ENCODE data around the gene RSBN1.
"Not testable (repeated sequence)": the region's sequence is repeated elsewhere in the genome, so short reads cannot be mapped to it uniquely, and the experiment has no call there.

Gene RSBN1

GRCh38 chr1:113745425-113745824 is 66.9 kb downstream of the RSBN1 start:
- no peak for DNase-seq (ENCODE audit: low read depth in 3 of 3)

DNA sequence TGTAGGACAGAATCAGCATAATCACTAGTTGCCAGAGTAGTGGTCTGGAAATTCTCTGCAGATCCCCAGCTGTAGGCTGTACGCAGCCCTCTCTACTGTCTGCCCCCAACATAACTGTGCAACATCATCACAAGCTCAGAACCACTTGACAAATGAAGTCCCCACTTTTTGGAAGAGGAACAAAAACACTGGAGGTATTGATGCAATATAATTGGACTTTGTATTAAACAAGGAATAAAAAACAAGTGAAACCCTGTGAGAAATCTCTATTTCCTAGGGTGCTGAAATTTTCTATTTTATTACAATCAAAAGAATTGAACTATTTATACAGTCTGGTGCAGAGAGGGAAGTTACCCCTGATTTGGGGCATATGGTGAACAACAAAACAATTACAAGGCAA is 68.2 kb downstream of the RSBN1 start:
- DNase-seq (ENCODE audit: low read depth in 3 of 3): no peak

GRCh38 chr1:113742515-113742914 is 69.8 kb downstream of the RSBN1 start:
- no peak for DNase-seq (ENCODE audit: low read depth in 3 of 3)

DNA sequence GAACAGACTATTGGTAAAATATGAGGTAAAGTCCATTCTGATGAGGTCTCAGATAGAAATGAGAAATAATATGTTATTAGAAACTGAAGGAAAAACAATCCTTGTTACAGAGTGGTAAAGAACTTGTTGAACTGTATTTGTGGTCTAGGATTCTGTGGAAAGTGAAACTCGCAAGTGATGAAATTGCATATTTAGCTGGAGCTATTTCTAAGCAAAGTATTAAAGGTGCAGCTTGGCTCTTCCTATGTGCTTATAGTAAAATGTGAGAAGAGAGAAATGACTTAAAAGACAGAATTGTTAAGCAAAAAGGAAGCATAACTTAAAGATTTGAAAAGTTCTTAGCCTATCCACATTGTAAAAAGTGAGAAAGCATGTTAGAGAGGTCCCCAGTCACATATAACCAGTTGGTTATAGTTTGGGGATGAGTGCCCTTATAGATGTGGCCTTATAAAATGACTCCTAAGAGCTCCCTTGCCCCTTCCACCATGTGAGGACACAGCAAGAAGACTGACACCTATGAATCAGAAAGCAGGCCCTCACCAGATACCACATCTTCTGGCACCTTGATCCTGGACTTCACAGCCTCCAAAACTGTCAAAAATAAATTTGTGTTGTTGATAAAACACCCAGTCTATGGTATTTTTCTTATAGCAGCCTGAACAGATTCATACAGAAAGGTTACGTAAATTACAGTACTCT is 77.8 kb downstream of the RSBN1 start:
- no peak for DNase-seq (ENCODE audit: low read depth in 3 of 3)

- no peak for DNase-seq (ENCODE audit: low read depth in 3 of 3)
These were observed 79.5 kb downstream of the RSBN1 start for GRCh38 chr1:113732802-113733201.

DNA sequence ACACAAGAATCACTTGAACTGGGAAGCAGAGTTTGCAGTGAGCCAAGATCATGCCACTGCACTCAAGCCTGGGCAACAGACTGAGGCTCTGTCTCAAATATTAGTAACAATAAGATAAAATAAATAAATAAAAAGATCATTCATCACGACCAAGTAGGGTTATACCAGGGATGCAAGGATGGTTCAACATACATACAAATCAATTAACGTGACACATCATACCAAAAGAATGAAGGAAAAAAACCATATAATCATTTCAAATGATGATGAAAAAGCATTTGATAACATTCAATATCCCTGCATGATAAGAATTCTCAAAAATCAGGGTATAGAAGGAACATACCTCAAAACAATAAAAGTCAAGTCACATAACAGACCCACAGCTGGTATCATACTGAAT is 91.3 kb downstream of the RSBN1 start:
- DNase-seq (ENCODE audit: low read depth in 3 of 3): no peak

- DNase-seq (ENCODE audit: low read depth in 3 of 3): not testable (repeated sequence)
These were observed 93.7 kb downstream of the RSBN1 start for GRCh38 chr1:113718621-113719020.

DNA sequence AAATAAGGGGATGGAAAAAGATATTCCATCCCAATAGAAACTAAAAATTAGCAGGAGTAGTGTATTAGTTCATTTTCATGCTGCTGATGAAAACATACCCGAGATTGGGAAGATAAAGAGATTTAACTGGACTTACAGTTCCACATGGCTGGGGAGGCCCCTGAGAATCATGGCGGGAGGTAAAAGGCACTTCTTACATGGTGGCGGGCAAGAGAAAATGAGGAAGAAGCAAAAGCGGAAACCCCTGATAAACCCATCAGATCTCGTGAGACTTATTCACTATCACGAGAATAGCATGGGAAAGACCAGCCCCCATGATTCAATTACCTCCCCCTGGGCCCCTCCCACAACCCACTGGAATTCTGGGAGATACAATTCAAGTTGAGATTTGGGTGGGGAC is 94.8 kb downstream of the RSBN1 start:
- not testable (repeated sequence) for DNase-seq (ENCODE audit: low read depth in 3 of 3)

DNA sequence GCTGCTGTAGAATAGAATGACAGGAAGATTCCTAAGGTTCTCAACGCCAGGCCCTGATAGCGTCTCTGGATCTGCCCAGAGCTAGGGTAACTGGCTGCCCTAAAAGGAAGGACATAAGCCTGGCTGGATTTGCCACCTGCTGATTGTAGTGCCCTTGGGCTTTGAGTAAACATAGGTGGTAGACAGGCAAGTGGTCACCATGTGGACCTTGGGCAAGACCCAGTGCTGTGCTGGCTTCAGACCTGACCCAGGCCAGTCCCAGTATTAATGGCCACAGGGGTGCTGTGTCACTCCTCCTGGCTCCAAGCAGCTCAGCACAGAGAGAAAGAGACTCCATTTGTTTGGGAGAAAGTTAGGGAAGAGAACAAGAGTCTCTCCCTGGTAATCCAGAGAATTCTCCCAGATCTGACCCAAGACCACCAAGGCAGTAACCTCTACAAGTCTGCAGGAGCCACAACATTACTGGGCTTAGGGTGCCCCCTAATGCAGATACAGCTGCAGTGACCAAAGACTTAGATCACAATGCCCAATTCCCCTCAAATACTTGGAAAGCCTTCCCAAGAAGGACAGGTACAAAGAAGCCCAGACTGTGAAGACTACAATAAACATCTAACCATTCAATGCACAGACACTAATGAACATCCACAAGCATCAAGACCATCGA is 97.5 kb downstream of the RSBN1 start:
- DNase-seq (ENCODE audit: low read depth in 3 of 3): no peak

Measured in stimulated activated CD4-positive, alpha-beta T cell treated with anti-CD3 and anti-CD28 coated beads, TNF-alpha, amount 100 ng/mL, for 24 hours (primary cell).